HG03045 (cell line): ENCODE data around the gene MOV10.
"Not testable (repeated sequence)": the region's sequence is repeated elsewhere in the genome, so short reads cannot be mapped to it uniquely, and the experiment has no call there.

Source experiments
- ATAC-seq: cut with Tn5 transposase; IDR thresholded peaks from one replicate; pipeline ENCODE4 v1.9.1; 2021; ENCODE audit warnings: mild to moderate bottlenecking, moderate library complexity; ENCODE audit not compliant: unreplicated experiment

Gene MOV10, protein sequence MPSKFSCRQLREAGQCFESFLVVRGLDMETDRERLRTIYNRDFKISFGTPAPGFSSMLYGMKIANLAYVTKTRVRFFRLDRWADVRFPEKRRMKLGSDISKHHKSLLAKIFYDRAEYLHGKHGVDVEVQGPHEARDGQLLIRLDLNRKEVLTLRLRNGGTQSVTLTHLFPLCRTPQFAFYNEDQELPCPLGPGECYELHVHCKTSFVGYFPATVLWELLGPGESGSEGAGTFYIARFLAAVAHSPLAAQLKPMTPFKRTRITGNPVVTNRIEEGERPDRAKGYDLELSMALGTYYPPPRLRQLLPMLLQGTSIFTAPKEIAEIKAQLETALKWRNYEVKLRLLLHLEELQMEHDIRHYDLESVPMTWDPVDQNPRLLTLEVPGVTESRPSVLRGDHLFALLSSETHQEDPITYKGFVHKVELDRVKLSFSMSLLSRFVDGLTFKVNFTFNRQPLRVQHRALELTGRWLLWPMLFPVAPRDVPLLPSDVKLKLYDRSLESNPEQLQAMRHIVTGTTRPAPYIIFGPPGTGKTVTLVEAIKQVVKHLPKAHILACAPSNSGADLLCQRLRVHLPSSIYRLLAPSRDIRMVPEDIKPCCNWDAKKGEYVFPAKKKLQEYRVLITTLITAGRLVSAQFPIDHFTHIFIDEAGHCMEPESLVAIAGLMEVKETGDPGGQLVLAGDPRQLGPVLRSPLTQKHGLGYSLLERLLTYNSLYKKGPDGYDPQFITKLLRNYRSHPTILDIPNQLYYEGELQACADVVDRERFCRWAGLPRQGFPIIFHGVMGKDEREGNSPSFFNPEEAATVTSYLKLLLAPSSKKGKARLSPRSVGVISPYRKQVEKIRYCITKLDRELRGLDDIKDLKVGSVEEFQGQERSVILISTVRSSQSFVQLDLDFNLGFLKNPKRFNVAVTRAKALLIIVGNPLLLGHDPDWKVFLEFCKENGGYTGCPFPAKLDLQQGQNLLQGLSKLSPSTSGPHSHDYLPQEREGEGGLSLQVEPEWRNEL

DNA sequence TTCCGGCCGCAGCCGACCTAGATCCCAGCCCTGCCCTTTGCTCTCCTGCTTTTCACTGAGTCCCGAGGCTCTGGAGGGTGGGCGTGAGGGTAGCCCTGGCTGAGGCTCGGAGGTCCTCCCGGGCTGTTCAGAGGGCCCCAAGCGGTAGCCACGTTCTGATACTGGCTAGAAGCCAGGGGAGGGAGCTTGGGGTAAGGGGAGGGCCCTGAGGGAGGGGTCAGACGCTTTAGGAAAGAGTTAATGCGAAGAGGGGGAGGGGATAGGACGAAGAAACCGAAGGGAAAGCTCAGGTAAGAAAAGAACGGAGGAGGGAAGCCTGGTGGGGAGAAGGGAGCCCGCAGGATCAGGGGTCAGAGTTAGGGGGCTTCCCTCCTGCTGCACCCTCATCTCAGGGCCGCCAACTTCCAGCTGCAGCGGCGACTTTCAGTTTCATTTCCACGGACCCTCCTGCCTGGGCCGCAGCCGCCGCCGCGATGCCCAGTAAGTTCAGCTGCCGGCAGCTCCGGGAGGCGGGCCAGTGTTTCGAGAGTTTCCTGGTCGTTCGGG lies at the start of gene MOV10:
MOV10 (plus strand) TSS at position 220 of the 546 bp plus-strand sequence; CDS start at position 474, 254 bp downstream.
- ATAC-seq = peak; percentile 65

DNA sequence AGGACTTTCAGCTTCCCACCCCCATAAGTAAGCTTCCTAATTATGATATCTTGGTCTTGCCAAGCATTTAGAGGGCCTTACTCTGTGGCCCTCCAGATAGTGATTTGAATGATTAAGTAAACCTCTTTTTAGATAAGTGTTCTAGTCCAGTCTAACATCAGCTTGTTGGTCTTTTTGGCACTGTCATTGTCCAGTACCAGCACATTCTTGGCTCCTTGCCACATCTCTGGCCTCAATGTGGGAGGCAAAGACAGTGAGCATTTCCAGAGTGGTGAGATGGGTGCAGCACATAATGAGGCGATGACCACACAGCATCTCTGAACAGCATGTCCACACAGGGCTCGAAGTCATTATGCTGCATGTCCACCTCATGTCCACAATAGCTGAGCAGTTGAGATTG lies 48.8 kb upstream of the MOV10 start:
- no peak for ATAC-seq

DNA sequence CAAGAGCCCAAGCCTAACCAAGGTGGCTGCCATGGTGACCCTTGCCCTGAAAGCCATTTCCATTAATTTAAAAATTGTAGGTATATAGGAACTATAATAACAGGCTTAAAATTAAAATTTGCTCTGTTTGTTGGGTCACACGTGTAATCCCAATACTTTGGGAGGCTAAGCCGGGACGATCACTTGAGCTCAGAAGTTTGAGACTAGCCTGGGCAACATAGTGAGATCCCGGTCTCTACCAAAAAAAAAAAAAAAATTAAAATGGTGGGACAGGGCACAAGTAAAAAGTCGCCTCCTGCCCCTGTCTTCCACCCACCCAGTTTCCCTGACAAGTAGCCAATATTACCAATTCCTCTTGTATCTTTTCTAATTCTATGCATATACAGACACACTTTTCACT lies 48.3 kb upstream of the MOV10 start:
- no peak for ATAC-seq

DNA sequence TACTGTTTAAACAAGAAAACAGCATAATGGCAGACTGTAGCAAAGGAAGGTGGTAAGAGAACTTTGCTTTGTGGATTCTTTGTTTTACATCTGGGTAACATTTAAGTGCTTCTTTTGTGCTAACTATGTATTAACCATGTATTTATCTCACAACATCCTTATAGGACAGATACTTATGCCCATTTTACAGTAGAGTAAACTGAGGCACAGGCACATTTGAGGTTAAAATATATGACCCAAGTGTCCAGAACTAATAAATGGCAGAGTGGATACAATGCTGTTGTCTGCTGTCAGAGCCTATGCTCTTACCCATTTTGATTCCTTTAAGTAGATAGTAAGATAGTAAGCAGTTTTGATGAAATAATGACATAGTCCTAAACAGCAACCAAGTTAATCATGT lies 47.6 kb upstream of the MOV10 start:
- no peak for ATAC-seq

DNA sequence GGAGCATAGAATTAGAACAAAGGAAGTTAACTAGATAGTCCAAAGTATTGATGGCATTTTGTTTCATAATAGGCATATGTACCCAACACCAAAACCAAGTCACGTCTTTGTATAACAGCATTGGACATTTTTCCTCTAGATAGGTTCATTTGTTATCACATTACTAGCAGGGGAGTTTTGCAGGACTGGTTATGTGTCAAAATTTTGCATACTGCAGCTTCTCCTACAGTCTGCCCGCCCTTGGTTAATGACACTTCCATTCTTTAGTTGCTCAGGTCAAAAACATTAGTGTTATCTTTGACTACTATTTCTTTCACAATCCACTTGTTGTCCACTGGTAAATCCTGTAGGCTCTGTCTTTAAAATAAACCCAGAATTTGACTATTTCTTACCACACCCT lies 45.9 kb upstream of the MOV10 start:
- no peak for ATAC-seq

DNA sequence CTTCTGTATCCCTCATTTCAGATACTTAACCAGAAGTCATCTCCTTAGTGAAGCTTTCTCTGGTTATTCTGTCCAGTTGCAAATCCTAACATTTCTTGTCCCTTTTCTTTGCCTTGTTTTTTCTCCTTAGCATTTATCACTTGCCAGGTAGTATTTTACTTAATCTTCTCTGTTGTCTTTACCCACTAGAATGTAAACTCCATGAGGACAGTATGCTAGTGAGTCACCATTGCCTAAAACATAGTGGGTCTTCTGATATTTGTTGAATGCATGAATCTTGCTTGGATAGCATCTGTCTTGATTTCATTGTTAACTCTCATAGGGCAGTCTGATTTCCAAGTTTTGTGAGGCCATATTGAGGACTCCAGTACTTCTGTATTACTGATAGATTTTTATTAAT lies 45.2 kb upstream of the MOV10 start:
- ATAC-seq = no peak

DNA sequence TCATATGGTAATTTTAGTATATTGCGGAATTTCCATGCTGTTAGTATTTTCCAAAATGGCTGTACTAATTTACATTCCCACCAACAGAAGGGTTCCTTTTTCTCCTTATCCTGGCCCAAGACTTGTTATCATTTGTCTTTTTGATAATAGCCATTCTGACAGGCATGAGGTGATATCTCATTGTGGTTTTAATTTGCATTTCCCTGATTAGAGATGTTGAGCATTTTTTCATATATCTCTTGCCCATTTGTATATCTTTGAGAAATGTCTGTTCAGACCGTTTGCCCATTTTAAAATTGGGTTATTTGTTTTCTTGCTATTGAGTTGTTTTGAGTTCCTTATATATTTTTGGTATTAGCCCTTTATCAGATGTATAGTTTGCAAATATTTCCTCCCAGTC lies 40.8 kb upstream of the MOV10 start:
- no peak for ATAC-seq

DNA sequence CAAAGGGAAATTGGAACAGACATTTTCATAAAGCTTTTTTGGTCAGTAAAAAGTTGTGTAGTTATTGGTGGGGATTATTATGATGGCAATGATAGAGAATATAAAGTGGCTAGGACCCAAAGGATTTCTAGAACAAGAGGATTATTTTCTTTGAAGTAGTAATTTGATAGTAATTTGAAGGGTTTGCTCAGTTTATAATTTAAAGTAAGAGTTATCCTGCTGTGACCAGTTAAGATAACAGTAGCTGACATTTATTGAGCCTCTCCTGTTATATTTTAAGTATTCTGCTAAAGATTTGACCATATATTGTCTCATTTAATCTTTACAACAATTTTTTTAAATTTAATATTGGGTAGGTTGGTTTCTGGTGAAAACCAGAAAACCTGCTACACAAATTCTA lies 40.1 kb upstream of the MOV10 start:
- no peak for ATAC-seq

DNA sequence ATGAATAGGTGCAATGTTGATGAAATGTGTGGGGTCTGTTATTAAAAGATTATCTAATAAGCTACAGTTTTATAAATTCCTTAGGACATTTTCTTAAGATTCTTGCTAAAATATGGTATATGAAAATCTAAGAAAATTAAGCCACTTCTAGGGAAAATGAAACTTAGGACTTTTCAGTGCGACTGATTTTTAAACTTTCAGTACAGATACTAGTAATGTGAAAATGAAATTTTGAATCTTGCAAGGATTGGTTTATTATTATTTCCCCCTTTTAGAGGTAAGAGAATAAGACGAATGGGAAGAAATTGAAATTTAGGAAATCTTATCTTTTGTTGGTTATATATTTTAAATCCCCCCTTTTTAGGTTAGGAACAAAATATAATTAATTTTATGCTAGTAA lies 38.4 kb upstream of the MOV10 start:
- no peak for ATAC-seq

DNA sequence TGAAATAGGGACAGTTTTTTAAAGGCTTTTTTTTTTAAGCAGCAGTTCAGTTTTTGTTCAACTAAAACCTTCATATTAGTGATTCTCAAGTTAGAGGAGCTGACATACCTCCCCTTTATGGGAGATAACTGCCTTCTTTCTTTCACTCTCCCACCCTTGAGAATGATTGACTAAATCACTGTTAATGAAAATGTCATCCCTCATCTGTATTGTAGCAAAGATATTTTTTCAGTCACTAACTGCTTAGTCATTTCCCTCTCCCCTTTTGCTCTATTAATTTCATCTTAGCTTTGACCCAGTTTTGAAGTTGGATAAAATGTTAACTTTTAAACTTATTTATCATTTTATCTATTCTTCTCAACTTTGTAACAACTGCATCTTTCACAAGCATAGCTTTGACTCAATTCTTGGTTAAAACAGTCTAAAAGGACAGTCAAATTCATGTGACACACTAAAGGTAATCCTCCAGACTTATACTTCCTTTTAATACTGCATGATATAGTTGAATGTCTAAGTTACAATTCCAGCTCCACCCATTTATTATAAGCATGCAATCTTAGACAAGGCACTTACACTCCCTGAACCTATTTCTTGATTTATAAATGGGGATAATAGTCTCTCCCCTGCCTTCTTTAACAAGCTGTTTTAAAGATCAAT lies 37.7 kb upstream of the MOV10 start:
- no peak for ATAC-seq

DNA sequence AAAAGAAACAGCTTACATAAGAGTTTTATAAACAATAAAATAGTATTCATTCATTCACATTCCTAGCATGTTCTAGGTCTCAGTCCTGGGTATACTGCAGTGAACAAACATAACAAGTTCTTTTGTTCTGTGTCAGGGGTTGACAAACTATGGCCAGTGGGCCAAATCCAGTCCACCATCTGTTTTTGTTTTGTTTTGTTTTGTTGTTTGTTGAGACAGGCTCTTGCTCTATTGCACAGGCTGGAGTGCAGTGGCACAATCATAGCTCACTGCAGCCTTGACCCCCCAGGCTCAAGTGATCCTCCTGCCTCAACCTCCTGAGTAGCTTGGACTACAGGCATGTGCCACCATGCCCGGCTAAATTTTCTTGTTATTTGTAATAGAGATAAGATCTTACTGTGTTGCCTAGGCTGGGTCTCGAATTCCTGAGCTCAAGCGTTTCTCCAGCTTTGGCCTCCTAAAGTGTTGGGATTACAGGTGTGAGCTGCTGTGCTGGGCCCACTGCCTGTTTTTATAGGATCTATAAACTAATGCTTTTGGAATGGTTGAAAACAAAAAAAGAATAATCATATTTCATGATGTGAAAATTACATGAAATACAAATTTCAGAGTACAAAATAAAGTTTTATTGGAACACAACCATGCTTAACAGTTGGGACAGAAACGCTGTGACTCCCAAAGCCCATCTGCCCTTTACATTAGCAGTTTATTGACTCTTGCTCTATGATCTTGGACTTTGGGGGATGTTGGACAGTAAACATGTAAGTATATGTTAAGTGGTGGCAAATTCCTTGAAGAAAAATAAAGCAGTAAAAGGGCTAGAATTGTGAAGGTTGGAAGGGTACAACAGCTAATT lies 37.0 kb upstream of the MOV10 start:
- no peak for ATAC-seq

DNA sequence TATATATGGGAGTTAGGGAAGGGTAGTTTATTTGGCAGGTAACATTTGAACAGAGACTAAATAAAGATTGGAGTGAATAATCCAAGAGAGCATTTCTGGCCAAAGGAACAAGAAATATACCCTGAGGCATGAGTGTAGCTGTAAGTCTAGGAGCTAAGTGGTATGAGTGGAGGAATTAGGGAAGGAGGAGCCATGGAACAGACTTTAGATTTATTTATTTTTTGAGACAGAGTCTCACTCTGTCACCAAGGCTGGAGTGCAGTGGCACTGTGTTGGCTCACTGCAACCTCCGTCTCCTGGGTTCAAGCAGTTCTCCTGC lies 36.4 kb upstream of the MOV10 start:
- no peak for ATAC-seq

DNA sequence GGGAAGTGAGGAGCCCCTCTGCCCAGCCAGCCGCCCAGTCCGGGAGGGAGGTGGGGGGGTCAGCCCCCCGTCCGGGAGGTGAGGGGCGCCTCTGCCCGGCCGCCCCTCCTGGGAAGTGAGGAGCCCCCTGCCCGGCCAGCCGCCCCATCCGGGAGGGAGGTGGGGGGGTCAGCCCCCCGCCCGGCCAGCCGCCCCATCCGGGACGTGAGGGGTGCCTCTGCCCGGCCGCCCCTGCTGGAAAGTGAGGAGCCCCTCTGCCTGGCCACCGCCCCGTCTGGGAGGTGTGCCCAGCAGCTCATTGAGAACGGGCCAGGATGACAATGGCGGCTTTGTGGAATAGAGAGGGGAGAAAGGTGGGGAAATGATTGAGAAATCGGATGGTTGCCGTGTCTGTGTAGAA lies 34.0 kb upstream of the MOV10 start:
- not testable (repeated sequence) for ATAC-seq

DNA sequence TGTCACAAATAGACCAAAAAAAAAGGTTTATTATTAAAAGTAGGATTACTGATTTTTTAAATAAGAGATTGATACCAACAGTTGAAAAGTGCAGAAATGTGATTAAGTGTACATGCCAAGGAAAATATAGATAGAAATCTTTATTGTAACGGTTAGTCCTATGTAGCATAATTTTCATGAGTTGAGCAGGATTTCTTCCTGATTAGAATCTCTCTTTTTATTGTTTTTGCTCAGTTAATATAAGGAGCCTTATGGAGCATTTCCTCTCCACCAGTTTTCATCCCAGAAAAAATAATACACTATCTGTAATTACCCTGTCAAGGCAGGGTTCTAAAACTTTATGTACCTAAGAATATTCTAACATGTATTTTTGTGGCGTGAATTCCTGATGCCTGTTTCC lies 31.4 kb upstream of the MOV10 start:
- ATAC-seq = no peak

DNA sequence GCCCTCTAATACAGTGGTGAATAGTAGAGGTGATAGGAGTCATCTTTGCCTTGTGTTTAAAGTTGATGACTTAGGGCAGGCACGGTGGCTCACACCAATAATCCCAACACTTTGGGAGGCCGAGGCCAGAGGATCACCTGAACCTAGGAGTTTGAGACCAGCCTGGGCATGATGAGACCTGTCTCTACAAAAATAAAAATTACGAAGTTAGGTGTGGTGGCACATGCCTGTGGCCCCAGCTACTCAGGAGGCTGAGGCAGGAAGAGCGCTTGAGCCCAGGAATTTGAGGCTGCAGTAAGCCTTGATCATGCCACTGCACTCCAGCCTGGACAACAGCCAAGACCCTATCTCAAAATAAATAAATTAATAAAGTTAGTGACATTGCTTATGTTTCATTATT lies 28.2 kb upstream of the MOV10 start:
- ATAC-seq = no peak

DNA sequence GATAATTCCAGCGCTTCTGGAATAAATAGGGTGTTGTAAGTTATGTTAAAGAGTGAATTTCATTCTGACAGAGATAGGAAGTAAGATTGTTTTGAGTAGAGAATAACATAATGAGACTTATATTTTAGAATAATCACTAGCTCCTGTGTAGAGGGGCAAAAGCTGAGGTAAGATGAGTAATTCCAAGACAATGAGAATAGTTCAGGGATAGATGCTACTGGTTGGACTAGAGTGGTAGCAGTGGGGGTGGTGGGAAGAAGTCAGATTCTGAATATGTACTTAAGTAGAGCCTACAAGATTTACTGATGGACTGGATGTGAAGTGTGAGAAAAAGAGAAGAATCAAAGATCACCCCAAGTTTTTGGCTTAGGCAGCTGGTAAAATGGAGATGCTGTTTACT lies 23.3 kb upstream of the MOV10 start:
- no peak for ATAC-seq

DNA sequence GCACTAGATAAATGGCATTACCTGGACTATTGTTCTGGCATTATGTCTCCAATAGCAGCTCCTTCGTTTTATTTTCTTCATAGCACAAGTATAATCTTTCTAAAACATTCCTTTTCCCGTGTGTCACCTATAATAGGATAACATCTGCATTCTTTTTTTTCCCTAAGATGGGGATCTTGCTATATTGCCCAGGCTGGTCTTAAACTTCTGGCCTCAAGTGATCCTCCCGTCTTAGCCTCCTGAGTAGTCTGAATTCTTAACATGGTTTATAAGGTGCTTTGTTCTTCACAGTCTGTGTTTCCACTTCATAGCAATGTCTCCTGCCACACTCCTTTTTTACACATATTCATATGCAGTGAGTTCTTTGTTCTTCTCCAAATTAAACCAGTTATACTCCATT lies 8.6 kb upstream of the MOV10 start:
- no peak for ATAC-seq

DNA sequence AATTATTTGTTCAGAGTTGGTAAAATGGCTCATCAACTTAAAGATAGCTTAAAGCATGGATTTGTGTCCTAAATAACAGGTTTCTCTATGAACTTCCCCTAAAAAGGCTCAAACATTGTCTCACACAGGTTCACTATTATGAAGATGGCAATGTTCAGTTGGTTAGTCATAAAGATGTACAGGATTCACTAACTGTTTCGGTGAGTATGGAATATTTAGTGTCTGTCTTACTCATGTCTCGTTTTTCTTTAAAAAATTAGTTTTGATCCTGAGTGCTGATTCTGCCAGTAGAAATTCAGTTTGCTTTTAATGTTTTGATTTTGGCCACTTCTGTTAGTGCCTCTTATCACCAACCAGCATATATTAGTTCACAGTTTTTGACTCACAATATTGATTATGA lies 7.5 kb upstream of the MOV10 start:
- ATAC-seq = no peak

DNA sequence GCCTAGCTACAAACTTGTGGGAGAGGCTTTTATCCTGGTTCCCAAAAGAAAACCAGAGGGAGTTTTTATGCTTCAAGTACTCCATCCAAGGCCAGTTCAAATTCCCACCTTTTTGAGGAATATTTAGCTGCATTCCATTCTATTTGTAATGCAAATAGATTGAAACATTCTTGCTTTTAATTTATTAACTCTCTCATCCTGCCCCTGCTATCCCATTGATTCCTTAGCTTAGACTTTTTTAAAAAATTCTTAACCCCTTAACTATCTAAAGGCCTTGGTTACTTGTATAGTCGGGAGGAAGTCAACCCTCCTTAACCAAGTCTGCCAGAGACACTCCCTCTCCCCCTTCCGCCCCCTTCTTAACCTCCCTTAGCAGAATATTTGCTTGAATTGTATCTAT lies 2.5 kb upstream of the MOV10 start:
- no peak for ATAC-seq

DNA sequence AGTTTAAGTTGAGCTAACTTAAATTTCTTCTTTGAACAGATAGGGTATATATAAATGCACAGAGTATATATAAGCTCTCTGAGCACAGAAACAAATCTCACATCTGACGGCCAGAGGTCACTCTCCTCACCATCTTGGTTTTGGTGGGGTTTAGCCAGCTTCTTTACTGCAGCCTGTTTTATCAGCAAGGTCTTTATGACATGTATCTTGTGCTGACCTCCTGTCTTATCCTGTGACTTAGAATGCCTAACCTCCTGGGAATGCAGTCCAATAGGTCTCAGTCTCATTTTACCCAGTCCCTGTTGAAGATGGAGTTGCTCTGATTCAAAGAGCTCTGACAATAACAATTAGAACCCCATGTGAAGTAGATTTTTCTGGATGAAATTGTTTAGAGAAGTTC lies 1.6 kb upstream of the MOV10 start:
- no peak for ATAC-seq
